HG02852 (cell line): Measurements from ENCODE around the gene GSTM3.
"Not testable (repeated sequence)": the region's sequence is repeated elsewhere in the genome, so short reads cannot be mapped to it uniquely, and the experiment has no call there.

Experiments used
- ATAC-seq: cut with Tn5 transposase; IDR thresholded peaks from one replicate; pipeline ENCODE4 v1.9.1; 2021; ENCODE audit warnings: mild to moderate bottlenecking, moderate library complexity; ENCODE audit not compliant: unreplicated experiment

Gene GSTM3

DNA sequence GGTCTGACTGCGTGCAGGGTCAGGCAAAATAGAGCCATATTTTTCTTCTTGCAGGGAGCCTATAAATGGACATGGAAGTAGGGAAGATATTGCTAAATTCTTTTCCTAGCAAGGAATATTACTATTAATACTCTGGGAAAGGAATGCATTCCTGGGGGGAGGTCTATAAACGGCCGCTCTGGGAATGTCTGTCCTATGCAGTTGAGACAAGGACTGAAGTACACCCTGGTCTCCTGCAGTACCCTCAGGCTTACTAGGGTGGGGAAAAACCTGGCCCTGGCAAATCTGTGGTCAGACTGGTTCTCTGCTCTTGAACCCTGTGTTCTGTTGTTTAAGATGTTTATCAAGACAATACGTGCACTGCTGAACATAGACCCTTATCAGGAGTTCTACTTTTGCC is 31.9 kb downstream of the GSTM3 start:
- ATAC-seq, result not testable (repeated sequence)

DNA sequence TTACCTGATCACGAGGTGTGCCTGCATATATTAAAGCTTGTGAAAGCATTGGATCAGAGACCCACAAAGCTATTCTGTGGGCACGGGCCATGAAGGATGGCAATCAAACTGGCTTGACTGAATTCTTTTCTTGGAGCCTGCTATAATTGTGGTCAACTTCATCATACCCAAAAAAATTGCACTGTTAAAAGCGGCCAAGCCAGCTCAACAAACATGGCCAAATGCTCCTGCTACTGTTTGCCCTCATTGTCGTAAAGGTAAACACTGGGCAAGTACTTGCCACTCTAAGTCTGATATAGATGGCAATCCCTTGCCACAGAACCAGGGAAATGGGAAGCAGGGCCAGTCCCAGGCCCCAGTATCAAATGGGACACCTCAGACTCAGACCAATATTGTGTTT is 35.4 kb downstream of the GSTM3 start:
- ATAC-seq, result no peak

DNA sequence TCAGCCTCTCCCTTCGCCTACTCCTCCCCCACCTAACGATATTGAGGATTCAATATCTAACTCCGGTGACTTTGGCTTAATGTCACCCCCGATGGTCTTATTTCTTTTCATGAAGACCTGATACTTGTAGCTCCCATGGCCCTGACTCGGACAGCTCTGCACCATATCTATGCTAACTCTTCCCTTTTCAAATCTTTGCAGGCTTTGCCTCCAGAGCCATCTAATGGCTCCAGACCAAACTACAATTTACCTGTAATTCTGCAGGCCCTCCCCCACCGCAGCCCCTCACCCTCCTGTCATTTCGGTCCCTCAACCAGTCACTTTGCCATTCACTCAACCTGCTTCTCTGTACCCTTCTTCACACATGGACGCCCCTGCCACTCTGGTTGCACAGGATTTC is 36.7 kb downstream of the GSTM3 start:
- ATAC-seq, result no peak

DNA sequence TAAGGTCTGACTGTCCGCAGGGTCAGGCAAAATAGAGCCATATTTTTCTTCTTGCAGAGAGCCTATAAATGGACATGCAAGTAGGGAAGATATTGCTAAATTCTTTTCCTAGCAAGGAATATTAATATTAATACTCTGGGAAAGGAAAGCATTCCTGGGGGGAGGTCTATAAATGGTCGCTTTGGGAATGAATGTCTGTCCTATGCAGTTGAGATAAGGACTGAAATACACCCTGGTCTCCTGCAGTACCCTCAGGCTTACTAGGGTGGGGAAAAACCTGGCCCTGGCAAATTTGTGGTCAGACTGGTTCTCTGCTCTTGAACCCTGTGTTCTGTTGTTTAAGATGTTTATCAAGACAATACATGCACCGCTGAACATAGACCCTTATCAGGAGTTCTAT is 37.9 kb downstream of the GSTM3 start:
- not testable (repeated sequence) for ATAC-seq

DNA sequence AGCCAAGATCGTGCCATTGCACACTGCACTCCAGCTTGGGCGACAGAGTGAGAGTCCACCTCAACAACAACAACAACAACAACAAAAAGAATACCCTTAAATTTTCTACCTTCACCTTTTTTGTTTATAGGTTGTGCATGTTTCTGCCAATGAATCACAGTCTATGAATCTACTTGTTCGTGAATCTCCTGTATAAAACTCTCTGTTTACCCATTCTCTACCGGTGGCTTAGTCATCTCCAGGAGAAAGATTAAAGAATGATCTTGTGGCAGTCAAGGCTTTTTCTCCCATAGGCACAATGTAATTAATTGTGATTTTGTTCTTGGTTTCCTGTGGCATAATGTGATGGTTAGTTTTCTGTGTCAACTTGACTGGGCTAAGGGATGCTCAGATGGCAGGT is 43.0 kb downstream of the GSTM3 start:
- not testable (repeated sequence) for ATAC-seq

DNA sequence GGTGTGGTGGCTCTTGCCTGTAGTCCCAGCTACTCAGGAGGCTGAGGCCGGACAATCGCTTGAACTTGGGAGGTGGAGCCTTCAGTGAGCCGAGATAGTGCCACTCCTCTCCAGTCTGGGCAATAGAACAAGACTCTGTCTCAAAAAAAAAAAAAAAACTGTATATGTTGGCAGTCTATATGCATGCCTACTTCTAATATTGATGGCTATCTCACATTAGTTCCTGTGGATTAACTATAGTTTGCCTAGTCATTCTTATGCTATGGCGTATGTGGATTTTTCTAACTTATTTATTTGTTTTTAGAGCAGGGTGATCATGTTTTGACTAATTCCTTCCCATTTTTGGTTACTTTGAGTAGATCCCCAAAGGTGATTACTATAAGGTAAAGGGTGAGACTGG is 43.8 kb downstream of the GSTM3 start:
- ATAC-seq, result no peak

DNA sequence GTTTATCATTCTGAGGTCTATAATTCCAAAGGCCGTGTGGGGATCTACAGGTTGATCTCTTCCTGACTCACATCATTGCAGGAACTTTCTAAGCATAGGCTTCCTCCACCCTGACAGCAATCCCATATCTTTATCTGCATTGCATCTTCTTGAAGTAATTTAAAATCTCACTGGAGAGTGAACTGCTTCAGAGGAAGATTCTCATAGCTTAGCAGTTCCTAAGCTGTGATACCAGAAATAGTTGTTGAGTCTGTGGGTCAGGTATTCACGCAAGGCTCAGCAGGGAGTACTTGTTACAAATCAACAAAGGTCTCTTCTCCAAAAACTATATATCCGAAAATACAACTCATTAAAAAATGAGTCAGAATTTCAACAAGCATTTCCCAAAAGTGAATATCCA is 45.7 kb downstream of the GSTM3 start:
- ATAC-seq, result not testable (repeated sequence)

DNA sequence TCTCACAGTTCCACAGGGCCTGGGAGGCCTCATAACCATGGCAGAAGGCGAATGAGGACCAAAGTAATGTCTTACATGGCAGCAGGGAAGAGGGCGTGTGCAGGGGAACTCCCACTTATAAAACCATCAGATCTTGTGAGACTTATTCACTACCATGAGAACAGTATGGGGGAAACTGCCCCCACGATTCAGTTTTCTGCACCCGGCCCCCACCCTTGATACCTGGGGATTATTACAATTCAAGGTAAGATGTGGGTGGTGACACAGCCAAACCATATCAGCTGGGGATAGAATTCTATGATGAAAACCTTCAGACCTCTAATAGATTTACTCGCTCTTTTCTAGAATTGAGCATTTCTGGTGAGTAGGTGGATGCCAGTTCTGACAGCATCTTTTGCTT is 46.4 kb downstream of the GSTM3 start:
- not testable (repeated sequence) for ATAC-seq

DNA sequence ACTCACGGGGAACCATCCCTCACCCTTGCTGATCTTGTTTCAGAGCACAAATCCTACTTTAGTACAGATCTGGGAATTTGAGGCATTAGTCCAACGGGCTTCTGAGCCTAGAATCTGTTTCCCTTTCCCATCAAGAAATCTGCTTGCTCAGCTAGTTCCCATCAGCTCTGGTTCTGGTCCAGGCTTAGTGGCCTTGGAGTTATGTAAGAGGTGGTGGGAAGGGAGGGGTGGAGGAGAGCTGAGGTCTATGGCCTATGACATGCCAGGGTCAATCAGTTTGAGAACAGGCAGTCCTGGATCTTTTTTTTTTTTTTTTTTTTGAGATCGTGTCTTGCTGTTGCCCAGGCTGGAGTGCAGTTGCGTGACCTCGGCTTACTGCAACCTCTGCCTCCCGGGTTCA is 49.1 kb downstream of the GSTM3 start:
- no peak for ATAC-seq

DNA sequence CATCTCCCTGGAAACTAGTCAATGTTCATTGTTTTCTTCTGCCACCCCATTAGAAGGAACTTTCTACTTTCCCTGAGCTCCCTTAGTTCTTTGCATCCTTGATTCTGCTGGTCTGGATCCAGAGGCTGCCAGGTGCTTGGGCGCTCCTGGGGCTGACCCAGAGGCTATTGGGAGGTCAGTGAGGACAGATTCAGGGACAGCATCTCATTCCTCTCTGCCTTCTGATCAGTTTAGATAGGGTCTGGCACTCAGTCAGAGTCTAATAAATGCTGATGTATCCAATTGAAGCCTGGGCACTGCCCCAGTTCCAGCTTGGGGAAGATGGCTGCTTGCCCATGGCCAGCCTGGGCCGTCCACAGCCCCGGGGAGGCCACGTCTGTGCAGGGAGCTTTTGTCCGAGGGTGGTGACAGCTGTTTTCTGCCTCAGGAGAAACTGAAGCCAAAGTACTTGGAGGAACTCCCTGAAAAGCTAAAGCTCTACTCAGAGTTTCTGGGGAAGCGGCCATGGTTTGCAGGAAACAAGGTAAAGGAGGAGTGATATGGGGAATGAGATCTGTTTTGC is 50.9 kb downstream of the GSTM3 start:
- ATAC-seq, result no peak

DNA sequence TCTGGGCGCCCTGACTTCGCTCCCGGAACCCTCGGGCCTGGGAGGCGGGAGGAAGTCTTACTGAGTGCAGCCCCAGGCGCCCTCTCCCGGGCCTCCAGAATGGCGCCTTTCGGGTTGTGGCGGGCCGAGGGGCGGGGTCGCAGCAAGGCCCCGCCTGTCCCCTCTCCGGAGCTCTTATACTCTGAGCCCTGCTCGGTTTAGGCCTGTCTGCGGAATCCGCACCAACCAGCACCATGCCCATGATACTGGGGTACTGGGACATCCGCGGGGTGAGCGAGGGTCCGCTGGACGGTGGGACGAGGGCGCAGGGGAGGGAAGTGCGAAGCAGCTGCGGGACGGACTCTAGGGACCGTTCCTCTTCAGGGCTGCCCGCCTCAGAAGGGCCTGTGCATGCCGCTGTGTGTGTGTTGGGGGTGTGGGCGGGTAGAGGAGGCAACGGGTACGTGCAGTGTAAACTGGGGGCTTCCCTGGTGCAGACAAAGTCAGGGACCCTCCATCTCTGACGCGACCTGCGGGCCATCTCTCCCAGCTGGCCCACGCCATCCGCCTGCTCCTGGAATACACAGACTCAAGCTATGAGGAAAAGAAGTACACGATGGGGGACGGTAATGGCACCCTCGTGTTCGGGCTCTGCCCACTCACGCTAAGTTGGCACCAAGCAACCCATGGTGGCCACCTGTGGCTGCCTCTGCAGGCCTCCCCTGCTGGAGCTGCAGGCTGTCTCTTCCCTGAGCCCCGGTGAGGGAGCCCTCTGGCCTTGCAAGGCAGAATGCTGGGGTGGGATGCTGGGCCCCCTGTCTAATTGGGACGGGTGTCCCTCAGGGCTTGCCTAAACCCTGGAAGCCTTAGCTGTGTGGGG is 53.0 kb downstream of the GSTM3 start, which contains the start of gene GSTM1:
GSTM1 (plus strand) TSS at position 177 of the 859 bp plus-strand sequence; CDS start at position 234, 57 bp downstream.
- ATAC-seq, result peak; percentile 98

DNA sequence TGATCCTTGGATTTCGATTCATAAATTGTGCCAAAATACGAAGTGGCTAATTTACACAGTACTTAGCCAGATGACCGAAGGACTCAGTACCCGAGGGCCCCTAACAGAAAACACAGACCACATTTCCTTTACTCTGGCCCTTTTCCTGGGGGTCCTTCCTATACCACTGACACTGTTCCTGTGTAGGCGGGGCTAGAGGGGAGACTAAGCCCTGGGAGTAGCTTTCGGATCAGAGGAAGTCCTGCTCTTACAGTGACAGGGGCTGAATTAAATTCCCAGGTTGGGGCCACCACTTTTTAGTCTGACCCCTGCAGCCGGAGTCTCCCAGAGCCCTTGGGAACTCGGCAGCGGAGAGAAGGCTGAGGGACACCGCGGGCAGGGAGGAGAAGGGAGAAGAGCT is 53.7 kb downstream of the GSTM3 start:
- peak; percentile 17 for ATAC-seq

DNA sequence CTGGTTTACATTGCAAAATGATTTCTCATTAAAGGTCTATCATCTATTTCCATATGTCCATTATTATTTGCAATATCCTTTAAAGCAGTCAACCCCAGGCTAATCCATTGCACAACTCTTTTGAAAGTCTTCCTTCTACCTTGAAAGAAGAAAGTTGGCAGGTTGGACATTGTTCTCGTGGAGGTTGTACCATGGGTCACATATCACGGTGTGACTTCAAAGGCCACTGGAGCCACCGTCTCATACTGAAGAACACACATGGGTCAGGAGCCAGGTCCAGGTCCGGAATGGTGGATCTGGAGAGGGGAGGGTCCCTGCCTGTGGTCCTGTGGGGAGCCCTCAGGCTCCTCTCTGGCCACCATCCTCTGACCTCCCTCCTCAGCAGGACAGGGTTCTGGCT is 54.9 kb downstream of the GSTM3 start:
- ATAC-seq, result not testable (repeated sequence)

DNA sequence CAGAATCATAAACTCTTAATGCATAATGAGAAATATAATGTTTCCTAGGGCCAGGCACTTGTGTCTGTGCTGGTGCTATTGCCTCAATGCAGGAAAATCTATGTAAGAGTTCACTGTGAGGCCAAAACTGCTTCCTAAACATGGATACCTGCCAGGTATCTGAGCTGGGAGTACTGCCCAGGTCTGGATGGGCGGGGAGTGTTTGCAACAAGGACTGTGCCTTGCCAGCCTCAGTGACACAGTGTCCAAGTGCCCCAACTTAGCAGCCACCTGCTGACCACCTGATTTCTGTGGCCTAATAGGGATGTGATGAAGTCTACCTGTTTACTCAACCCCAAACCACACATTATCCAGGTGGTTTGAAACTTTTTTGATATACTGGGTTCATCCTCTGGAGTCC is 55.4 kb downstream of the GSTM3 start:
- ATAC-seq, result not testable (repeated sequence)

DNA sequence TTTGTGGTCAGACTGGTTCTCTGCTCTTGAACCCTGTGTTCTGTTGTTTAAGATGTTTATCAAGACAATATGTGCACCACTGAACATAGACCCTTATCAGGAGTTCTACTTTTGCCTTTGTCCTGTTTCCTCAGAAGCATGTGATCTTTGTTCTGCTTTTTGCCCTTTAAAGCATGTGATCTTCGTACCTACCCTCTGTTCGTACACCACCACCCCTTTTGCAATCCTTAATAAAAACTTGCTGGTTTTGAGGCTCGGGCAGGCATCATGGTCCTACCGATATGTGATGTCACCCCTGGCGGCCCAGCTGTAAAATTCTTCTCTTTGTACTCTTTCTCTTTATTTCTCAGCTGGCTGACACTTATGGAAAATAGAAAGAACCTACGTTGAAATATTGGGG is 56.1 kb downstream of the GSTM3 start:
- not testable (repeated sequence) for ATAC-seq
